Measurements from ENCODE around the gene CRYGN. TPM values are rescaled to one million over a fixed set of nuclear protein-coding genes. Genes with fewer than 3 reads are reported as not detected.

CRYGN gene
- total and polyA plus RNA-seq, 2 donors (not counting 1 experiment from before 2014, with no cell fraction given) = 0.07 to 0.50 TPM

GRCh38 chr7:151416112-151416940 lies 23.6 kb downstream of the CRYGN start:
- Histone ChIP-seq H4K20me1 (ENCODE audit: control insufficient read depth, extremely low read depth, insufficient read depth, low read length) (no peaks in the 10 kb centered on the region), H3K4me3 (replicated peaks in 1 of 4; ENCODE audit: control extremely low read depth in 1 of 4, insufficient read depth in 1 of 4, low read depth in 3 of 4, low read length in 4 of 4) (no peak overlapping the region), H2AFZ (ENCODE audit: low read length) (no peak overlapping the region), H3K79me2 (ENCODE audit: control insufficient read depth, insufficient read depth, low read length) (no peaks in the 10 kb centered on the region), H3K4me2 (ENCODE audit: extremely low read depth, insufficient read depth, low read length) (no peak overlapping the region), H3K36me3 (ENCODE audit: control insufficient read depth, insufficient read depth, low read length) (no peaks in the 10 kb centered on the region), H3K27ac (ENCODE audit: insufficient read depth, low read length) (no peak overlapping the region), H3K4me1 (ENCODE audit: control insufficient read depth, extremely low read depth, insufficient read depth, low read length) (no peaks in the 10 kb centered on the region), H3K27me3 (ENCODE audit: control insufficient read depth, insufficient read depth, low read length) (peaks cover 16% of the 10 kb centered on the region), H3K9ac (ENCODE audit: insufficient read depth, low read length) (no peak overlapping the region), H3K9me3 (ENCODE audit: control insufficient read depth, insufficient read depth, low read depth, low read length) (no peaks in the 10 kb centered on the region)
- peak in 1 of 2 donors; percentile 15 for DNase-seq (ENCODE audit: low read depth in 2 of 2)
- no peak for TF ChIP-seq CTCF (conservative IDR thresholded peaks at IDR 0.05 in 1 of 2, IDR thresholded peaks at IDR 0.05 in 1 of 2; ENCODE audit: low read depth in 1 of 2, low read length in 2 of 2)
- no peak for TF ChIP-seq EZH2 (IDR thresholded peaks at IDR 0.05; ENCODE audit: low read length, missing control alignments)

GRCh38 chr7:151415375-151416105 lies 24.4 kb downstream of the CRYGN start:
- Histone ChIP-seq H3K27ac (ENCODE audit: insufficient read depth, low read length) (no peak overlapping the region), H3K9ac (ENCODE audit: insufficient read depth, low read length) (no peak overlapping the region), H3K27me3 (ENCODE audit: control insufficient read depth, insufficient read depth, low read length) (peaks cover 24% of the 10 kb centered on the region), H4K20me1 (ENCODE audit: control insufficient read depth, extremely low read depth, insufficient read depth, low read length) (no peaks in the 10 kb centered on the region), H3K79me2 (ENCODE audit: control insufficient read depth, insufficient read depth, low read length) (no peaks in the 10 kb centered on the region), H2AFZ (ENCODE audit: low read length) (no peak overlapping the region), H3K36me3 (ENCODE audit: control insufficient read depth, insufficient read depth, low read length) (no peaks in the 10 kb centered on the region), H3K4me2 (ENCODE audit: extremely low read depth, insufficient read depth, low read length) (no peak overlapping the region), H3K4me1 (ENCODE audit: control insufficient read depth, extremely low read depth, insufficient read depth, low read length) (no peaks in the 10 kb centered on the region), H3K4me3 (replicated peaks in 1 of 4; ENCODE audit: control extremely low read depth in 1 of 4, insufficient read depth in 1 of 4, low read depth in 3 of 4, low read length in 4 of 4) (no peak overlapping the region), H3K9me3 (ENCODE audit: control insufficient read depth, insufficient read depth, low read depth, low read length) (no peaks in the 10 kb centered on the region)
- TF ChIP-seq EZH2 (IDR thresholded peaks at IDR 0.05; ENCODE audit: low read length, missing control alignments) (no peak), CTCF (conservative IDR thresholded peaks at IDR 0.05 in 1 of 2, IDR thresholded peaks at IDR 0.05 in 1 of 2; ENCODE audit: low read depth in 1 of 2, low read length in 2 of 2) (no peak)
- DNase-seq (ENCODE audit: low read depth in 2 of 2) = peak in 1 of 2 donors; percentile 81

GRCh38 chr7:151413241-151413640 lies 26.7 kb downstream of the CRYGN start:
- Histone ChIP-seq H3K9me3 (ENCODE audit: control insufficient read depth, insufficient read depth, low read depth, low read length) (no peaks in the 10 kb centered on the region), H2AFZ (ENCODE audit: low read length) (no peak overlapping the region), H3K9ac (ENCODE audit: insufficient read depth, low read length) (no peak overlapping the region), H3K79me2 (ENCODE audit: control insufficient read depth, insufficient read depth, low read length) (no peaks in the 10 kb centered on the region), H3K36me3 (ENCODE audit: control insufficient read depth, insufficient read depth, low read length) (no peaks in the 10 kb centered on the region), H3K27ac (ENCODE audit: insufficient read depth, low read length) (no peak overlapping the region), H3K4me3 (replicated peaks in 1 of 4; ENCODE audit: control extremely low read depth in 1 of 4, insufficient read depth in 1 of 4, low read depth in 3 of 4, low read length in 4 of 4) (no peak overlapping the region), H3K4me1 (ENCODE audit: control insufficient read depth, extremely low read depth, insufficient read depth, low read length) (no peaks in the 10 kb centered on the region), H3K4me2 (ENCODE audit: extremely low read depth, insufficient read depth, low read length) (no peak overlapping the region), H3K27me3 (ENCODE audit: control insufficient read depth, insufficient read depth, low read length) (peaks cover 43% of the 10 kb centered on the region), H4K20me1 (ENCODE audit: control insufficient read depth, extremely low read depth, insufficient read depth, low read length) (no peaks in the 10 kb centered on the region)
- TF ChIP-seq EZH2 (IDR thresholded peaks at IDR 0.05; ENCODE audit: low read length, missing control alignments) = no peak
- TF ChIP-seq CTCF (conservative IDR thresholded peaks at IDR 0.05 in 1 of 2, IDR thresholded peaks at IDR 0.05 in 1 of 2; ENCODE audit: low read depth in 1 of 2, low read length in 2 of 2) = no peak
- no peak for DNase-seq (ENCODE audit: low read depth in 2 of 2)
